ENCODE measurements around the gene SIRT2. TPM values are rescaled to one million over a fixed set of nuclear protein-coding genes. Genes with fewer than 3 reads are reported as not detected.
A peak's percentile ranks its signal among the peaks of the same experiment; 100 is the strongest.

The SIRT2 gene
- total and polyA plus RNA-seq, 2 of the 13 experiments (the other 11 are each of a cell fraction or from before 2014, with no cell fraction given) = 22.3 to 26.1 TPM

- TF ChIP-seq HNF1B (CRISPR knock-in tag; IDR thresholded peaks at IDR 0.05) = no peak
- TF ChIP-seq ZNF446 (CRISPR knock-in tag; IDR thresholded peaks at IDR 0.05) = no peak
- no peak for TF ChIP-seq HNRNPL (IDR thresholded peaks at IDR 0.05; ENCODE audit: low read depth, low read length)
- peak; percentile 36; the same call in 1 of the 2 replicates for TF ChIP-seq RARA (CRISPR knock-in tag; IDR thresholded peaks at IDR 0.05)
- TF ChIP-seq TBX2 (CRISPR knock-in tag; IDR thresholded peaks at IDR 0.05; ENCODE audit: borderline replicate concordance) = no peak
- TF ChIP-seq SNRNP70 (IDR thresholded peaks at IDR 0.05; ENCODE audit: low read depth, low read length) = no peak
- peak; percentile 43 for TF ChIP-seq U2AF1 (optimal IDR thresholded peaks at IDR 0.05; ENCODE audit: low read depth, low read length)
- no peak for TF ChIP-seq GTF3A (CRISPR knock-in tag; conservative IDR thresholded peaks at IDR 0.05)
- TF ChIP-seq MATR3 (CRISPR knock-in tag; IDR thresholded peaks at IDR 0.05) = no peak
- TF ChIP-seq MLLT10 (CRISPR knock-in tag; IDR thresholded peaks at IDR 0.05) = no peak
- TF ChIP-seq REXO4 (CRISPR knock-in tag; IDR thresholded peaks at IDR 0.05; ENCODE audit: borderline replicate concordance) = peak; percentile 35; the same call in 1 of the 2 replicates
- no peak for TF ChIP-seq SRSF1 (optimal IDR thresholded peaks at IDR 0.05; ENCODE audit: low read depth, low read length)
- TF ChIP-seq MIXL1 (CRISPR knock-in tag; IDR thresholded peaks at IDR 0.05) = peak; percentile 11; the same call in 1 of the 2 replicates
- TF ChIP-seq, protein P1, sequence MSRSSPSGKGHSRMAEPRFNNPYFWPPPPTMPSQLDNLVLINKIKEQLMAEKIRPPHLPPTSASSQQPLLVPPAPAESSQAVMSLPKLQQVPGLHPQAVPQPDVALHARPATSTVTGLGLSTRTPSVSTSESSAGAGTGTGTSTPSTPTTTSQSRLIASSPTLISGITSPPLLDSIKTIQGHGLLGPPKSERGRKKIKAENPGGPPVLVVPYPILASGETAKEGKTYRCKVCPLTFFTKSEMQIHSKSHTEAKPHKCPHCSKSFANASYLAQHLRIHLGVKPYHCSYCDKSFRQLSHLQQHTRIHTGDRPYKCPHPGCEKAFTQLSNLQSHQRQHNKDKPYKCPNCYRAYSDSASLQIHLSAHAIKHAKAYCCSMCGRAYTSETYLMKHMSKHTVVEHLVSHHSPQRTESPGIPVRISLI (CRISPR knock-in tag; IDR thresholded peaks at IDR 0.05; ENCODE audit: borderline replicate concordance) = no peak
- TF ChIP-seq, protein P2, sequence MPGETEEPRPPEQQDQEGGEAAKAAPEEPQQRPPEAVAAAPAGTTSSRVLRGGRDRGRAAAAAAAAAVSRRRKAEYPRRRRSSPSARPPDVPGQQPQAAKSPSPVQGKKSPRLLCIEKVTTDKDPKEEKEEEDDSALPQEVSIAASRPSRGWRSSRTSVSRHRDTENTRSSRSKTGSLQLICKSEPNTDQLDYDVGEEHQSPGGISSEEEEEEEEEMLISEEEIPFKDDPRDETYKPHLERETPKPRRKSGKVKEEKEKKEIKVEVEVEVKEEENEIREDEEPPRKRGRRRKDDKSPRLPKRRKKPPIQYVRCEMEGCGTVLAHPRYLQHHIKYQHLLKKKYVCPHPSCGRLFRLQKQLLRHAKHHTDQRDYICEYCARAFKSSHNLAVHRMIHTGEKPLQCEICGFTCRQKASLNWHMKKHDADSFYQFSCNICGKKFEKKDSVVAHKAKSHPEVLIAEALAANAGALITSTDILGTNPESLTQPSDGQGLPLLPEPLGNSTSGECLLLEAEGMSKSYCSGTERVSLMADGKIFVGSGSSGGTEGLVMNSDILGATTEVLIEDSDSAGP (CRISPR knock-in tag; IDR thresholded peaks at IDR 0.05; ENCODE audit: borderline replicate concordance) = peak; percentile 46; the same call in 1 of the 2 replicates
- TF ChIP-seq MBNL3 (CRISPR knock-in tag; conservative IDR thresholded peaks at IDR 0.05) = no peak
- no peak for TF ChIP-seq HMGA1 (CRISPR knock-in tag; conservative IDR thresholded peaks at IDR 0.05)
- peak; percentile 65 for TF ChIP-seq MAX (IDR thresholded peaks at IDR 0.05)
- peak; percentile 14; the same call in 1 of the 2 replicates for TF ChIP-seq SMAD3 (CRISPR knock-in tag; IDR thresholded peaks at IDR 0.05)
- TF ChIP-seq, protein P3, sequence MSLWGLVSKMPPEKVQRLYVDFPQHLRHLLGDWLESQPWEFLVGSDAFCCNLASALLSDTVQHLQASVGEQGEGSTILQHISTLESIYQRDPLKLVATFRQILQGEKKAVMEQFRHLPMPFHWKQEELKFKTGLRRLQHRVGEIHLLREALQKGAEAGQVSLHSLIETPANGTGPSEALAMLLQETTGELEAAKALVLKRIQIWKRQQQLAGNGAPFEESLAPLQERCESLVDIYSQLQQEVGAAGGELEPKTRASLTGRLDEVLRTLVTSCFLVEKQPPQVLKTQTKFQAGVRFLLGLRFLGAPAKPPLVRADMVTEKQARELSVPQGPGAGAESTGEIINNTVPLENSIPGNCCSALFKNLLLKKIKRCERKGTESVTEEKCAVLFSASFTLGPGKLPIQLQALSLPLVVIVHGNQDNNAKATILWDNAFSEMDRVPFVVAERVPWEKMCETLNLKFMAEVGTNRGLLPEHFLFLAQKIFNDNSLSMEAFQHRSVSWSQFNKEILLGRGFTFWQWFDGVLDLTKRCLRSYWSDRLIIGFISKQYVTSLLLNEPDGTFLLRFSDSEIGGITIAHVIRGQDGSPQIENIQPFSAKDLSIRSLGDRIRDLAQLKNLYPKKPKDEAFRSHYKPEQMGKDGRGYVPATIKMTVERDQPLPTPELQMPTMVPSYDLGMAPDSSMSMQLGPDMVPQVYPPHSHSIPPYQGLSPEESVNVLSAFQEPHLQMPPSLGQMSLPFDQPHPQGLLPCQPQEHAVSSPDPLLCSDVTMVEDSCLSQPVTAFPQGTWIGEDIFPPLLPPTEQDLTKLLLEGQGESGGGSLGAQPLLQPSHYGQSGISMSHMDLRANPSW (CRISPR knock-in tag; IDR thresholded peaks at IDR 0.05; ENCODE audit: borderline replicate concordance) = 0 out of 2 replicates have a peak, but pooled peaks have one; percentile 70
- TF ChIP-seq, protein P4, sequence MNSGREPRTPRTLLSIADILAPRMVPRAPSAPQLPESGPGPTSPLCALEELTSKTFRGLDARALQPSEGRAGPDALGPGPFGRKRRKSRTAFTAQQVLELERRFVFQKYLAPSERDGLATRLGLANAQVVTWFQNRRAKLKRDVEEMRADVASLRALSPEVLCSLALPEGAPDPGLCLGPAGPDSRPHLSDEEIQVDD (CRISPR knock-in tag; IDR thresholded peaks at IDR 0.05; ENCODE audit: borderline replicate concordance) = no peak
Measured at GRCh38 chr19:38930776-38931520, 31.5 kb upstream of the SIRT2 start, which contains the start of gene MRPS12 (continued).

All from HepG2 (cell line).